CD4-positive, alpha-beta T cell treated with Interleukin-10 for 1 hour (primary cell): ENCODE results near the gene RPRD1B.
"Not testable (repeated sequence)": the region's sequence is repeated elsewhere in the genome, so short reads cannot be mapped to it uniquely, and the experiment has no call there.

Source experiments
- DNase-seq: peaks from one replicate; pipeline ENCODE4 v3.0.0-alpha.2; 2020

Gene RPRD1B

DNA sequence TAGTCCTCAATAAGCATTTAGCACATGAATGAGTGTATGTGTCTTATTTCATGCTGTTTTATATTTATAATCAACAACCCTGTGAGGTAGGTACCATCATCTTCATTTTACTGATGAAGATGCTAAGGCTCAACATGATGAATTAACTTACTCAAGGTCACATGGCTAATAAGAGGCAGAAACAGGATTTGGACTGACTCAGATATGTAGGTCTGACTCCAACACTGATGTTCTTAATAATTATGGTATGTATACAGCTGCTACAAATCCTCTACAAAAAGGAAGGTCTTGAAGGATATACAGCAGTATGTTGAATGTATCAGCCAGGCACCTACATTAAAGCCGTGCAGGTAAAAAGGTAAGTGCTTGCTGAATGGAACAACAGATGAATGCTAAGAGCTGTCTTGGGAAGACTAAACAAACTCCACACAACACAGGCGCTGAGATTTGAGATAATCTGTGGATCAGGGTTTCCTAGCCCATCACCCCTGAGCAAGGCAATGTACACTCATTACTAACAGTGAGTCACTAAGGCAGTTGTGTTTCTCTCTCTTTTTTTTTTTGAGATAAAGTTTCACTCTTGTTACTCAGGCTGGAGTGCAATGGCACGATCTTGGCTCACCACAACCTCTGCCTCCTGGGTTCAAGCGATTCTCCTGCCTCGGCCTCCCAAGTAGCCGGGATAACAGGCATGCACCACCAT is 32.2 kb upstream of the RPRD1B start:
- no peak for DNase-seq

DNA sequence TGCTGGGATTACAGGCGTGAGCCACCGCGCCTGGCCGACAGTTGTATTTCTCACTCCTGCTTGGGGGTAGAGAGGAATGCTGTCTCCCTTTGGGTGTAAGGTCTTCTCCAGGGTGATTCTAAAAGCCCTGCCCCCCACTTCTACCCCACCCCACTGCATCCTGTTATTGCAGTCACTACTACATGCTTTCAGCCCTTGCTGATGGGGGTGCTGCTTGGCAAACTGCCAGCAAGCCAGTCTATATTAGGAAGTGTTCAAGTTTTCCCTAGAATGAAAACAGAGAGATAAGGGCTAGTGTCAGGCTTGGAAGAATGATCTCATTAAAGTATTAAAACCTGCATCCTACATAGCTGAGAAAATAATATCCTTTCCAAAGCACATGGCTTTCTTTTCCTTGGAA is 31.6 kb upstream of the RPRD1B start:
- DNase-seq = no peak

DNA sequence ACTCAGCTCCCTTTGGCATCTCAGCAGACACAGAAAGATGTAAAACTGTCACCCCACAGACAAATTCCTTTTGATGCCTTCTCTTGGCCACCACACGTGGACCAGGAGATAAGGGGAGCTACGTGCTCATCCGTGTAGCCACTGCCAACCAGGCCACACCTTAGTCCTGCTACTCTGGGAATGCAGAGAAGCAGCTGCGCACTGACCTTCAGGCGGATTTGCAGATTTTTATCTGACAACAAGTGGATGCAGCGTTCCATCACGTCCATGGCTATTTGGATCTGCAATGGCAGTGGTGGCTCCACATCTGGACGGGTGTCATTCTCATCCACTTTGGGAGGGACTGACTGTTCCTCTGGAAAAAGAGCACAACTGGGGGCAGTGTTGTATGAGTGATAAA is 31.1 kb upstream of the RPRD1B start:
- no peak for DNase-seq

DNA sequence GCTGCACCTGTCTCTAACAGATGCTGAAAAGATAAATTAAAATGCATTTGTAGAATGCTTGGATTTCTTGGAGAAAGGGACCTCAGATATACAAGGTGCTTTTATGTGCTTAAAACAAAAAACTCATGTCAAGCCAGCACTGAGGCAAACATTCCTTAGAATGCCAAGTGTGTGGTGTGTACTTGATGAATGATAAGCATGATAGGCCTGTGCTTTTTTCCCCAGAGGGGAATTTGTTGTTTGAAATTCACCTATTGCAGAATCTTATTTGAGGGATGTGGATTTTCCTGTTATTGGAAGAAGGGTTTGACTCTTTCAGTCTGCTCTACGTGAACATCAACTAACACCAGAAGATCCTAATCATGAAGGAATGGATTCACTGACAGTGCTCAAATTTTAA is 29.1 kb upstream of the RPRD1B start:
- DNase-seq = no peak

DNA sequence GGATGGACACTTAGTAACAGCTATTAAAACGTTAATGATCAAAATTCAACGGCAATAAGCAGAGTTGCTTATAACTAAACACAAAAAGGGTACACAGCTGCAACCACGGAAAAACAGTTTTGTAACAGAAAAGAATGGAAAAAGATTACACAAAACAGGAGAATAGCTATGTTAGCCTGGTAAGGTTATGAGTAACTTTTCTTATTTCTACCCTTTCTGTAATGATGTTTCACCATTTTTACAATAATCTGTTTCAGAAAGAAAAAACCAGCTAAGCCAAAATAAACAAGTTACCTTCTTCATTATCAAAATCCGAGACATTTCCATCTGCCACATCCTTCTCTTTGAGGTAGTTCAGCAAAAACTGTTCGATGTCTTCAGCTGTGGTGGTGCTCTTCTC is 27.6 kb upstream of the RPRD1B start:
- DNase-seq = no peak

DNA sequence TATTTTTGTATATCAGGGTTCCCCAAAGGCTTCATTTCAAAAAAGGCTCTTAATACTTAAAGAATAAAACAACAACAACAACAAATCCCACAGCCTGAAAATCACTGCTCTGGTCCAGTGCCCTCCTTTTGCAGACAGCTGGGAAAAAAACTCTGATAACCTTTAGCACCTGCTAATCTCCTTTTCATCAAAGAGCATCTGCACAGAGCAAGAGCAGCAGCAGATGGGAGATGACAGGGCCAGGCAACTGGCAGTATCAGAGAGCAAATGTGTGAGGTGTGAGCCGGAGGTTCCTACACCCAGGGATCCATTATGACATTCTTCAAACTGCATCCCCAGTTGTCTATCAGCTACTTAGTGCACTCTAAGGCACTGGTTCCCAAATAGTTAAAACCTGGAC is 26.0 kb upstream of the RPRD1B start:
- DNase-seq = no peak

DNA sequence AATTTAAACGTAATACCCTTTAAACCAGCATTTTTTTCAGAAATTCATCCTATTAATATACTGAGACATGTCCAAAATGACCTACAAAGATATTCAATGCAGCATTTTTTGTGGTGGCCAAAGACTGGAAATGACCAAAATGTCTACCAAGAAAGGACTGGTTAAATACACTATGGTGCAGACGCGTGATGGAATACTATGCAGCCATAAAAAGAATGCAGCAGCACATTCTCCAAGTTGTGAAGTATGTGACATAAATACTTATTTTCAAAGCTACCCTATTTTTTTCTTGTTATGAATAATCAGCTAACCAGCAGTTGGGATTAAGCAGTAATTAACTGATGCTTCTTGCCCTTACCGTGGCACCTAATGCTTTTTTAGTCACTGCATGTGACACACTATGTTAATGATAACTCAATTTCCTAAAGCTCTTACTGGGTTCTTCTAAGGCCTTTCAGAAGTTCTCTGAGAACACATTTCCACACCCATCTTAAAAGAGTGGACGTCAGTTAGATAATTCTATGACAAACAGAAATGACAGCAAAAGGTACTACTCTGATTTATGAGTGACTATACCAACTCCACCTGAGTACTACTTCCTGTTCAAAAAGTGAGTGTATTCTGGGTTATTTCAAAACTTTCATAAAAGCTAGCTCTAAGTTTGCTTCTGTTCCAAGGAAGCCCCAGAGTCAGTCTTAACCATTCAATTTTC is 25.2 kb upstream of the RPRD1B start:
- DNase-seq = no peak

DNA sequence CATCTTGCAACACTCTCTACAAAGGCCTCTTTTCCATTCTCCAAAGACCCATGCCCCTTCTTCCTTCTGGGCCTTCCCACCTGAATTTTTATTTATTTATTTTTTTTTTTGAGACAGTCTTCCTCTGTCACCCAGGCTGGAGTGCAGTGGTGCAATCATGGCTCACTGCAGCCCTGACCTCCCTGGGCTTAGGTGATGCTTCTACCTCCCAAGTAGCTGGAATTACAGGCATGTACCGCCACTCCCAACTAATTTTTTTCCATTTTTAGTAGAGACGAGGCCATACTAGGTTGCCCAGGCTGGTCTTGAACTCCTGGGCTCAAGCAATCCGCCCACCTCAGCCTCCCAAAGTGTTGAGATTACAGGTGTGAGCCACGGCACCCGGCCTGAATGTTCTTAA is 24.1 kb upstream of the RPRD1B start:
- DNase-seq = not testable (repeated sequence)

DNA sequence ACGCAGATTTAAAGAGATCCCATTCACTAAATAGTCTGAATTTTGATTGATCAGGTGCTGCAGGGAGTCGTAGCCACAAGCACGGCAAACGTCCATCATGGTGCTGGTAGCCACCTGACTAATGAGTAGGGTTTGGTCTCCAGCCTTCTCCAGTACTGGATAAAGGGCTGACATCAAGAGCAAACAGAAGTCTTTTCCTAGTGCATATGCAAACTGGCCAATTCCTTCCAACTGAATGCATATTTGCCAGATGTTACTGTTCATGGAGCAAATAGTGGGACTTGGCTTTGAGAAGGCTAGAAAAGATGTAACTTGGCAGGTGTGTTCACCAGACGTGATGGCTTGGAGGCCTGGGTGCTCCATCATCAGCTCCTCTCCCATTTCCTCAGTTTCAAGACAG is 21.9 kb upstream of the RPRD1B start:
- no peak for DNase-seq

DNA sequence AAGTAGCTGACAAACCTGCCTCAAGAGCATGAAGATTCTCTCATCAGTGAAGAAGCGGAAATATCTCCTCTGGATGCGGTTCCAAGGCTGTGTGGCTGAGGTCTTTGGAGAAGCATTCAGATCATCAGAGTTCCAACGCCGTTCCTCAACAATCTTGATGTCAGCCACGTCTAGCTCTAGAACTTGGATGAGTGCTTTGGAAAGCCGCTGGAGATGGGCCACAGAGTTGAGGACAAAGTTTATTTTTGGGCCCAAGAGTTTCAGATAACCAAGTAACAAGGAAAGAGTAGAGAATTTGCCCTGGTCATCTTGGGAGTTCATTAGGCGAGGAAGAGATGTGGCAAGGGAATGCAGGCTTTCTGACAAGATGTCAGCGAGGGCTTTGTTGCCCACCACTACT is 21.2 kb upstream of the RPRD1B start:
- no peak for DNase-seq

DNA sequence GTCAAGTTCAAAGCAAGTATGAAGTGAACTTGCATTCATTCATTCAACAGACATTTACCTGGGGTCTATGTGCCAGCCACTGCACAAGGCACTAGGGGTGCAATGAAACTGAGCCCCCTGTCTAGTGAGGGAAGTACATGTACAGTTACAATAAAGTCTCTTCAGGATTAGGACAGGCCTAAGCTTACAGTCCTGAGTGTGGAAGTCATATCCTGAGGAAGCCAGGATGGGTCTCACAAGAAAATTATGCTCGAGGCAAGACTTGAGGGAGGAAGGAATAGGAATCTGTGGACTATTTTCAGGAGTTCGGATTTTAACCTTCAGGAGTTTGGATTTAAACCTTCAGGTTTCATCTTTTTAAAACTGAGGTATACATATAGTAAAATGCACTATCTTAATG is 19.7 kb upstream of the RPRD1B start:
- DNase-seq = no peak

DNA sequence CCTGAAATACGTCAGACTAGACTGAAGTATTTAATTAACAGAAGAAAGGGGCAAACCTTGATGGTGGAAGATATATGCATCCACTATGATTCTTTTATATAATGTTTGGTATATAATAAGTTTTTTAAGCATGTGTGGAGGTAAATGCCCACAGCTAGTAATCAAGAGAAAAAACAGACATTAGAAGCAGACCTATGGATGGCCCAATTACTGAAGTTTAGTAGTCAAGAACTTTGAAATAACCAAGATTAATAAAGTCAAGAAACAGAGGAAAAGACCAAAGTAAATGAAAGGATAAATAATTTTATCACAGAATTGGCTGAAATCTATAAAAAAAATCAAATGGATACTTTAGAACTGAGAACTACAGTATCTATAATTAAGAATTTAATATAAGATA is 15.6 kb upstream of the RPRD1B start:
- DNase-seq = no peak

DNA sequence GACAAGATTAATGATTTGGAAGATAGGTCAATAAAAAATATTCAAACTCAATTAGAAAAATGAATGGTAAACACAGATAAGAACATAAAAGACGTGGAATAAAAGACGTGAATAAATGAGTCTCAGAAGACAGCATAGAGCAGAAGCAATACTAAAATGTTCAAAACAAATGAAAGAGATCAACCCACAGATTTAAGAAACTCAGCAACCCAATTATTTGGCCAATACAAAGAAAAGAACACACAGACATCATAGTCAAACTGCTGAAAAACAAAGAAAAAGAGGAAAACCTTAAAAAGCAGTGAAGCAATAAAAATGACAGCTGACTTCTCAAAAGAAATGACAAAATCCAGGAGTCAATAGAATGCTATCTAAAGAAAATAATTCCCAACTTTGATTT is 15.2 kb upstream of the RPRD1B start:
- DNase-seq = no peak

DNA sequence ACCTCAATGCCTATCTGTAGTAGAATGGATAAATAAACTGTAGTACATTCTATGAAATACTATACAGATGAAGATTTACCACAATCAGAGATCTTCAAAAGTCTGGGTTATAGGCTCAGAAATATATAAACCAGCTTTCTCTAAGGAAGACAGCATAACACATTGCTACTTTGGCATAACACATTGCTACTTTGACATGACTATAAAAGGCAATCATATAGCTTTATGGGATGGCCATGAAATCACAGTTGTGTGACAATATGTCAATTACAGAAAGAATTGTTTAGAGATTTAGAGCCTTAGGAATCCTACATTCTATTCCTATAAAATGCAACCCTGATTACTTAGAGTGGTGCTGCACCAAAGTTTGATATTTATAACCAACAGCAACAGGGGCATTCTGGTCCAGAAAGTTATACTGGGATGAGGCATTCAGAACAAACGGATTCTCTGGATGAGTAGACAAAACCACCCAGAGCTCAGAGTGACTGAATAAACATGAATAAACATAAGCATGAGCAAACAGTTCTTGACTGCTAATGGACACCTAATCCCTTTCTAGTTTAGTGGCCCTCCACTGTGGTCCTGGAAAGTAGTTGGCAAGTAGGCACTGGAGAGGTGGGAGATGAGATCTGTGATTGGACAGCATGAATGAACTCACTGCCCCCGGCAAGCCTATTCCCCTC is 12.3 kb upstream of the RPRD1B start:
- DNase-seq = no peak

DNA sequence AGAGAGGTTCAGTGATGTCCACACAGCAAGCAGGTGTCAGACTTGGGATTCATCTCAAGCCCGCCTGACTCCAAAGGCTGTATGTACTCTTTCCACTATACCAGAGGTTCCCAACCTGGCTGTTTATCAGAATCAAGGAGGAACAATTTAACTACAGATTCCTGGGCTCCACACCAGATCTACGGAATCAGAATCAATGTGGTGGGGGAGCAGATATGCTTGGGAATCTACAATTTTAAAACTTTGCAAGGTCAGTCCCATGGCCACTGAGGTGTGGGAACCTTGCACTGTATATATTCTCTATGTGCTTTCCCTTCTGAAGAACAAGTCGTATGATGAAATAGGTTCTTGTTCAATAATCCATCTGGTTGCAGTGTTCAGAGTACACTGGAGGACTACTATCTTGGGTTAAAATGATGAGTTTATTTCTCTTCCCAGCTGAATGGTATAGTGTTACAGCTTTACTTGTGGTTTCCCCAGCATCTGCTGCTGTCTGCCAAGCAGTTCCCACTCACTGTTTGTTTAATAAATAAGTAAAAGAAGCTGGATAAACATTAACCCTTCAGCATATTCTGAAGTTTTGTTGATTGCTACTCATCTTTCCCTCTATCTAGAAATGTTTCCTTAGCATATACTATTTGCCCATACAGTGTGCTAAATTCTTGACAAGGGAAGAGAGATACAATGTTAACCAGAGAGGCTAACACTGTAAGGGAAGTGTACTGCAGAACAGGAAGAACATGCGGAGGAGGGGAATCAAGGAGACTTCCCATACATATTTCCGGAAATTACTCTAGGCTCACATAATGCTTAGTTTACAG is 10.2 kb upstream of the RPRD1B start:
- DNase-seq = no peak

DNA sequence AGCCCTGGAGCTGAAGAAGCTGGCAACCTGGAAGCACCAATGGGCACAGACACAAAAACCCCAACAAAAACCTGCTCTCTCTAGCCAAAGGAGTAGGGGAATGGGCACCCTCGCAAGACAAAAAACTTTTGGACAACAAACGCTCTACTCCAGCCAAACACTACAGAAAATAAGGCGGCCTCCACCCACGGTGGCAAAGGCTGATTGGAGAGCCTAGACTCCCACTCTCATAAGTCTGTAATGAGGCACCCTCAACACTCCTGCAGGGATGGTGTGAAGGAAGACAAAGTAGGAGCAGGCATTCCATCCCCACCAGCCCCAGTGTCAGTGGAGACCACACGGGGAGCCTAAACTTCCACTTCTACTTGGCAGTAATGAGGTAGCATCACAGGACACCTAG is 9.1 kb upstream of the RPRD1B start:
- DNase-seq = no peak

DNA sequence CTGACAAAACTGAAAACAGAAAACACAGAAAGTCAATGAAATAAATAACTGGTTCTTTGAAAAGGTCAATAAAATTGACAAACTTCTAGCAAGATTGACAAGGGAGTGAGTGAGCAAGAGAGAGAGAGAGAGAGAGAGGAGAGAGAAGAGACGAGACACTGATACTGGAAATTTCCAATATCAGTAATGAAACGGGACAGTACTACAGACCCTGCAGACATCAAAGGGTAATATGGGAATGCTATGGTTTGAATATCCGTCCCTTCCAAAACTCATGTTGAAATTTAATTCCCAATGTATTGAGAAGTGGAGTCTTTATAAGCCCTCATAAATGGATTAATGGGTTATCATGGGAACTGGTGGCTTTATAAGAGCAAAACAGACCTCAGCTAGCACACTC is 4.1 kb upstream of the RPRD1B start:
- DNase-seq = no peak

DNA sequence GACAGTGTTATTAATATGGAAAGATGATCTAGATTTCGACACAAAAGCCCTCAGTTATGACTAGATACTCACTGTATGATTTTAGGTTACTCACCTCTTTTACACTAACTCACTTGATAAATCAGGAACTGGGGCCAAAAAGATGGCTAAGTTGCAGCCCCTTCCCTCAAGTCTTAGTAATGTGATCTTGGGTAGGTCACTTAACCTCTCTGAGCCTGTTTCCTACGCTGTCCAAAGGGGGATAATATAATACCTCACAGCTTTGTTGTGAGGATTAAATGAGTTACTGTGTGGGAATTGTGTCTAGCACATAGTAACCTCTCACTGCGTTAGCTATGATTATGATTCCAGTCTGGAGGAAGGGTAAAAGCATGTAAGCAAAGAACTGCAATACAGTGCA is 1.6 kb upstream of the RPRD1B start:
- no peak for DNase-seq

DNA sequence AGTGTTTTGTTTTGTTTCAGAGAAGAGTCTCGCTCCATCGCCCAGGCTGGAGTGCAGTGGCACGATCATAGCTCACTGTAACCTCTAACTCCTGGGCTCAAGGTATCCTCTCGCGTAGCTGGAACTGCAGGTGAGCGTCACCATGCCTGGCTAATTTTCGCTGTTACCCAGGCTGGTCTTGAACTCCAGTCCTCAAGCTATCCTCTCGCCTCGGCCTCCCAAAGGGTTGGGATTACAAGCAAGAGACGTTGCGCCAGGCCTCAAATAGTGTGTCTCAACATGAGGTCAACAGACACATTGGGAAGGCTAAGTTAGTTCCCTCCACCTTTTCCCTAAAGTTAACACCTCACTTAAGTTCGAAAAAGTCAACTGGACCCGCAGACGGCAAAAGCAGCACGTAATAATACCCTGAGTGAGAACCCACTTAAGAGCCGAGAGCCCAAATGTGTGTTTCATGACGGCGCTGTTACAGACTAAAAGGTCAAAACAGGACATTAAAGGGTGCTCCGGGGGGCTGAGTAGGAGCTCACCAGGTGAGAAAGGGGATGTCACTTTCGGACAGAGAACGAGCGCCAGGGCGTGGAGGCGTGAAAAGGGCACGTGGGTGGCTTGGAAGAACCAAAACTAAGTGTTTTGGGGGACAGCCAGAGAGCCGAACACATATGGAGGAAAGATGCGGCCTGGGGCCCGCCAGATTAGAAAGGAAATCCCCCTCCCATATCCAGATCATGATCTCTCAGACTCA is 789 bp upstream of the RPRD1B start:
- DNase-seq = no peak

DNA sequence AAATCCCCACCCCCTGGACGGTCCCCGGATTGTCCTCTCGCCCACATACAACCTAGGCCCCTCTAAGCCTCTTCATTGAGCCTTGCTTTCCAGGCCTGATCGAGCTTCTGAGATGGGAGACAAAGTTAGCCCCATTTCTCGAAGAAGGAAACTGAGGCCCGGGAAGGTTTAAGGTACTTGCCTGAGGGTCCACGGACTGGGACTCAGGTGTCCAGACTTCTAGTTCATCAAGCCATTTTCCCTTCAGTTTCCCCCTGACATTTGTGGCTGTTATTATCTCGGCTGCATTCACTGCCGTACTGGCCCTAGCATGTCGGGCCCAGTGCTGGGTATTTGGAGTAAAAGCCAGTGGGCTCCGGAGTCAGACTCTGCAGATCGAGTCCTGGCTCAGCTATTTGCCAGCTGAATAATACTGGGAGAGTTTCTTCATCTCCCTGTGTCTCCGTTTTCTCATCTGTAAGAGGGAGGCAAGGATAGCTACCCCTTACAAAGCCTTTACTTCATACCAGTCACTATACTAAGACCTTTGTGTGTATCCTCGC is 633 bp downstream of the RPRD1B start:
- no peak for DNase-seq

DNA sequence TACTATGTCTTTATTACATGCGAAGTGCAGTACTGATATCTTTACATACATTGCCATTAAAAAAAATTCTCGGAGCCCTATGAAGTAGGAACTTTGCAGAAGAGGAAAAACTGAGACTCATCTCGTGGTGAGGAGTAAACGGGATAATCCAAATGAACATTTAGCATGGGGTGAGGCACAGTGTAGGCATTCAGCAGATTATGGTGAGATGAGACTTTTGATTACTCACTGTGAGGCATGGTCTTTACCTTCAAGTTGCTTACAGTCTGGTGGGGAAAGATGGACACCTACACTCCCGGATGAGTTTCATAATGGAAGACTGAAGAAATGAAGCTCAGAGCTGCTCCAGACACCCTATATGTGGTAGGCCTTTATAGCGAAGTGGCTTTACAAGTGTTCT is 1.4 kb downstream of the RPRD1B start:
- no peak for DNase-seq

DNA sequence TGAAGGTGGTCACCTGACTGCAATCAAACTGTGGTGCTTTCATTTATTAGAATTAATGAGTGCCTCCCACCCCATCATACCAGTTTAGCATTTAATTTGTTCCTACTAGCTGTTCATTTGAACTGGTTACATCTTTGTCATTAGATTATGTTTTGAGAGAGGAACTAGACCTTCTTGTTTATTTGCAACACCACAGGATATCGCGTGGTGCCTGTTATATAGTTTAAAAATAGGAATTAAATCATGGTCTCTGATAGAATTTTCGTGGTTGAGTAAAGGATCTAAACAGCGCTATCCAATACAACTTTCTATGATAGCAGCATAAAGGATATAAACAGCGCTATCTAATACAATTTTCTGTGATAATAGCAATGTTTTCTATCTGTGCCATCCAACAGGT is 2.8 kb downstream of the RPRD1B start:
- no peak for DNase-seq

DNA sequence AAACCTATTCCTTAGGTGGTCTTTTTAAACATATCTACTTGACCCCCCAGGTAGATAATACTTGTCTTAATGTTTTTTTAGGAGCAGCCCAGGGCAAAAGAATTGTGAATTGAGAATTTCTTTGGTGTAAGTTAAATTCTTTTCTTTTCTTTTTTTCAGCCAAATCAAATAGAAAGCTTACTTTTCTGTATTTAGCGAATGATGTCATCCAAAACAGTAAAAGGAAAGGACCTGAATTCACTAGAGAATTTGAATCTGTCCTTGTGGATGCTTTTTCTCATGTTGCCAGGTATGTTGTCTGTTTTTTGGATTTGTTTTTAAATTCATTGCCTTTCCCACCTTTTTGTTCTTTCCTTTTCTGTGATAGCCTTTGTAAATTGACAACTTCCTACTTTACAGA is 6.7 kb downstream of the RPRD1B start:
- DNase-seq = no peak
